Spinal cord (tissue), 10 donors: ENCODE data around the gene ZNF407. TPM values are rescaled to one million over a fixed set of nuclear protein-coding genes. Genes with fewer than 3 reads are reported as not detected.

ENCODE experiments used
- DNase-seq, 6 donors: peaks; one replicate each; pipeline versions ENCODE4 v3.0.0 to v3.0.0-alpha.2; 2013 to 2015; ENCODE audit warnings: low spot score in 6 of 6, low read depth in 4 of 6
- H3K27ac ChIP-seq: one replicate; pipeline ENCODE4 v1.5.1; 2013; ENCODE audit warnings: low read depth, low read length, control low read depth
- H3K27me3 ChIP-seq: one replicate; pipeline ENCODE4 v1.6.1; 2013; ENCODE audit warnings: low read length; ENCODE audit not compliant: control insufficient read depth, insufficient read depth
- H3K36me3 ChIP-seq: one replicate; pipeline ENCODE4 v1.6.1; 2013; ENCODE audit warnings: low read length; ENCODE audit not compliant: control insufficient read depth, insufficient read depth
- H3K4me1 ChIP-seq: one replicate; pipeline ENCODE4 v1.6.1; 2013; ENCODE audit warnings: low read length; ENCODE audit not compliant: control insufficient read depth, insufficient read depth
- H3K4me3 ChIP-seq: one replicate; pipeline ENCODE4 v1.5.1; 2013; ENCODE audit warnings: low read depth, low read length, control low read depth
- H3K9me3 ChIP-seq: one replicate; pipeline ENCODE4 v1.6.1; 2013; ENCODE audit warnings: low read length; ENCODE audit not compliant: control insufficient read depth, insufficient read depth
- WGBS: methylation state at CpG from one replicate; pipeline ENCODE4 v1.1.5; 2013; ENCODE audit warnings: missing lambda C conversion rate; ENCODE audit not compliant: insufficient coverage; 5-methylcytosine and 5-hydroxymethylcytosine counted together
- polyA plus RNA-seq, 2 donors: library from polyadenylated mRNA; unstranded; fragments of 120-200 nt; gene quantifications; one replicate each; pipeline ENCODE4 v1.2.1, GENCODE V29; 2013; ENCODE audit not compliant: insufficient read length in 2 of 2
- total RNA-seq, 2 donors: library from RNA; depleted of rRNA in 1 of 2; stranded (reverse); fragments of 120-200 nt in 1 of 2; fragments of >200 nt in 1 of 2; gene quantifications; one replicate each; pipeline versions ENCODE4 v1.2.3 to v1.2.4, GENCODE V29; 2013 to 2014
- donor health status: healthy.

Gene ZNF407
- total and polyA plus RNA-seq, 4 donors, result 7.9 to 22.8 (median 13.2) TPM

GRCh38 chr18:74989134-74989533 is 391.5 kb downstream of the ZNF407 start:
- WGBS, result no CpG with 5 or more reads among the region's 4 CpGs
- no peak overlapping the region for H3K4me3 ChIP-seq
- H3K27ac ChIP-seq, result no peak overlapping the region
- no peaks in the 10 kb centered on the region for H3K4me1 ChIP-seq
- DNase-seq, result no peak
- H3K9me3 ChIP-seq, result no peaks in the 10 kb centered on the region
- no peaks in the 10 kb centered on the region for H3K27me3 ChIP-seq
- no peaks in the 10 kb centered on the region for H3K36me3 ChIP-seq

- Histone ChIP-seq H3K4me3 (no peak overlapping the region), H3K4me1 (no peaks in the 10 kb centered on the region), H3K27me3 (no peaks in the 10 kb centered on the region), H3K9me3 (no peaks in the 10 kb centered on the region), H3K27ac (no peak overlapping the region), H3K36me3 (no peaks in the 10 kb centered on the region)
- WGBS, result 39% methylated on average over 3 of the region's 4 CpGs
- peak in 1 of 6 donors; percentile 26 for DNase-seq
Measured at GRCh38 chr18:74990563-74991081, 393.0 kb downstream of the ZNF407 start.

- H3K27ac ChIP-seq, result no peak overlapping the region
- no peaks in the 10 kb centered on the region for H3K27me3 ChIP-seq
- no peak for DNase-seq
- no peaks in the 10 kb centered on the region for H3K9me3 ChIP-seq
- H3K4me1 ChIP-seq, result no peaks in the 10 kb centered on the region
- no peaks in the 10 kb centered on the region for H3K36me3 ChIP-seq
- H3K4me3 ChIP-seq, result no peak overlapping the region
- 66% methylated on average over 12 of the region's 19 CpGs for WGBS
Measured at GRCh38 chr18:74994502-74995418, 397.1 kb downstream of the ZNF407 start.

- no peak for DNase-seq
- Histone ChIP-seq H3K27me3 (no peaks in the 10 kb centered on the region), H3K36me3 (no peaks in the 10 kb centered on the region), H3K27ac (no peak overlapping the region), H3K9me3 (no peaks in the 10 kb centered on the region), H3K4me1 (no peaks in the 10 kb centered on the region), H3K4me3 (no peak overlapping the region)
- no CpG with 5 or more reads among the region's 2 CpGs for WGBS
Measured at GRCh38 chr18:74995419-74995736, 397.7 kb downstream of the ZNF407 start.

- H3K4me3 ChIP-seq, result no peak overlapping the region
- H3K27me3 ChIP-seq, result no peaks in the 10 kb centered on the region
- no peaks in the 10 kb centered on the region for H3K9me3 ChIP-seq
- H3K36me3 ChIP-seq, result no peaks in the 10 kb centered on the region
- 86% methylated on average over 4 of the region's 6 CpGs for WGBS
- no peak overlapping the region for H3K27ac ChIP-seq
- DNase-seq, result no peak
- H3K4me1 ChIP-seq, result no peaks in the 10 kb centered on the region
Measured at GRCh38 chr18:74996055-74996454, 398.4 kb downstream of the ZNF407 start.

- Histone ChIP-seq H3K9me3 (no peaks in the 10 kb centered on the region), H3K4me1 (no peaks in the 10 kb centered on the region)
Measured at GRCh38 chr18:74996996-74997395, 399.3 kb downstream of the ZNF407 start.

GRCh38 chr18:75000920-75001319 is 403.2 kb downstream of the ZNF407 start:
- DNase-seq, result no peak
- WGBS, result 83% methylated on average over 1 of the region's 3 CpGs
- no peak overlapping the region for H3K27ac ChIP-seq
- no peaks in the 10 kb centered on the region for H3K4me1 ChIP-seq
- no peaks in the 10 kb centered on the region for H3K27me3 ChIP-seq
- H3K9me3 ChIP-seq, result no peaks in the 10 kb centered on the region
- H3K4me3 ChIP-seq, result no peak overlapping the region
- no peaks in the 10 kb centered on the region for H3K36me3 ChIP-seq

More at GRCh38 chr18:74996996-74997395, 399.3 kb downstream of the ZNF407 start:
- H3K27ac ChIP-seq, result no peak overlapping the region
- no peaks in the 10 kb centered on the region for H3K36me3 ChIP-seq
- H3K4me3 ChIP-seq, result no peak overlapping the region
- DNase-seq, result peak in 1 of 6 donors; percentile 87
- WGBS, result 73% methylated on average over 3 of the region's 6 CpGs
- no peaks in the 10 kb centered on the region for H3K27me3 ChIP-seq

GRCh38 chr18:75003039-75003438 is 405.4 kb downstream of the ZNF407 start:
- Histone ChIP-seq H3K4me1 (no peaks in the 10 kb centered on the region), H3K27ac (no peak overlapping the region), H3K9me3 (no peaks in the 10 kb centered on the region), H3K27me3 (no peaks in the 10 kb centered on the region), H3K36me3 (no peaks in the 10 kb centered on the region), H3K4me3 (no peak overlapping the region)
- DNase-seq, result no peak
- no CpG with 5 or more reads among the region's 2 CpGs for WGBS

GRCh38 chr18:75003764-75004690 is 406.4 kb downstream of the ZNF407 start:
- Histone ChIP-seq H3K27ac (no peak overlapping the region), H3K36me3 (no peaks in the 10 kb centered on the region), H3K4me3 (no peak overlapping the region), H3K27me3 (no peaks in the 10 kb centered on the region), H3K4me1 (no peaks in the 10 kb centered on the region), H3K9me3 (no peaks in the 10 kb centered on the region)
- 93% methylated on average over 17 of the region's 23 CpGs for WGBS
- DNase-seq, result no peak
